Measurements from ENCODE around the gene CTXND1.

DNA sequence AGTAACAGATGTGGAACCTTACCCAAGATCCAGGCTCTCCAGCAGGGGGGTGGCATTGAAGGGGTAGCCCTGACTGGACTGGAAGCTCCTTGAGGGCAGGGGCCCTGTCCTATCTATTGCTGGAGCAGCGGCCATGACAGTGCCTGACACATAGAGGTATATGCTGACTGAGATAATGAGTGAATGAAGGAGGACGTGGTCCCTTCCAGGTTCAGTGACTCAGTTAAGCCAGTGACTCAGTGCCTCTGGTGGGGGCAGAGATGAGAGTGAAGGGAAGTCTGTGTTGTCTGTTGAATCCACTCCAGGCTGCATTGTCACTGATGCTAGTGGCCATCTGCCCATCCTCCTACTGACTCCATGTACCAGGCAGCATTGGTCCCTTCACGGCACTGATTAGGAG, 13.0 kb upstream of the CTXND1 start:
- TF ChIP-seq, protein P1, sequence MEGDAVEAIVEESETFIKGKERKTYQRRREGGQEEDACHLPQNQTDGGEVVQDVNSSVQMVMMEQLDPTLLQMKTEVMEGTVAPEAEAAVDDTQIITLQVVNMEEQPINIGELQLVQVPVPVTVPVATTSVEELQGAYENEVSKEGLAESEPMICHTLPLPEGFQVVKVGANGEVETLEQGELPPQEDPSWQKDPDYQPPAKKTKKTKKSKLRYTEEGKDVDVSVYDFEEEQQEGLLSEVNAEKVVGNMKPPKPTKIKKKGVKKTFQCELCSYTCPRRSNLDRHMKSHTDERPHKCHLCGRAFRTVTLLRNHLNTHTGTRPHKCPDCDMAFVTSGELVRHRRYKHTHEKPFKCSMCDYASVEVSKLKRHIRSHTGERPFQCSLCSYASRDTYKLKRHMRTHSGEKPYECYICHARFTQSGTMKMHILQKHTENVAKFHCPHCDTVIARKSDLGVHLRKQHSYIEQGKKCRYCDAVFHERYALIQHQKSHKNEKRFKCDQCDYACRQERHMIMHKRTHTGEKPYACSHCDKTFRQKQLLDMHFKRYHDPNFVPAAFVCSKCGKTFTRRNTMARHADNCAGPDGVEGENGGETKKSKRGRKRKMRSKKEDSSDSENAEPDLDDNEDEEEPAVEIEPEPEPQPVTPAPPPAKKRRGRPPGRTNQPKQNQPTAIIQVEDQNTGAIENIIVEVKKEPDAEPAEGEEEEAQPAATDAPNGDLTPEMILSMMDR (IDR thresholded peaks at IDR 0.05) = no peak
- TF ChIP-seq POLR2A (IDR thresholded peaks at IDR 0.05) = no peak
